AG09309 (cell line): ENCODE results near the gene LRRC1.
A peak's percentile ranks its signal among the peaks of the same experiment; 100 is the strongest.

ENCODE experiments used
- DNase-seq: peaks from one replicate; pipeline ENCODE4 v3.0.0-alpha.2; 2010; ENCODE audit warnings: low read depth
- H3K4me3 ChIP-seq: 2 replicates; pipeline ENCODE4 v1.5.1; 2011; ENCODE audit warnings: mild to moderate bottlenecking, low read depth, low read length, moderate library complexity; ENCODE audit not compliant: control insufficient read depth
- CTCF ChIP-seq: IDR thresholded peaks from 2 replicates; pipeline ENCODE4 v1.5.1; 2011; ENCODE audit warnings: mild to moderate bottlenecking, low read depth, low read length, inconsistent platforms; ENCODE audit not compliant: insufficient read depth, control insufficient read depth; ENCODE audit errors: missing control alignments

The LRRC1 gene

GRCh38 chr6:53887316-53887715, 92.5 kb downstream of the LRRC1 start:
- no peak overlapping the region for H3K4me3 ChIP-seq
- DNase-seq, result no peak
- no peak for TF ChIP-seq CTCF

DNA sequence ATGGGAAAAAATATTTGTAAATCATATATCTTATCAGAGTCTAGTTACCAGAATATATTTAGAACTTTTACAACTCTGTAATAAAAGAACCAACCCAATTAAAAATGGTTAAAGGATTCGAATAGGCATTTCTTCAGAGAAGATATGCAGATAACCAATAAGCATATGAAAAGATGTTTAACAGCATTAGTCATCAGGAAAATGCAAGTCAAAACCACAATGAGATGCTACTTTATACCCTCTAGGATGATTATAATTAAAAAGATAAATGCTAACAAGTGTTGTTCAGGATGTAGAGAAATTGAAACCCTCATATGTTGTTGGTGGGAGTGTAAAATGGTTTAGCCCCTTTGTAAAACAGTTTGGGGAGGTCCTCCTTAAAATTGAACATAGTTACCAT, 94.1 kb downstream of the LRRC1 start:
- no peak for TF ChIP-seq CTCF
- H3K4me3 ChIP-seq, result no peak overlapping the region
- DNase-seq, result peak; percentile 37

DNA sequence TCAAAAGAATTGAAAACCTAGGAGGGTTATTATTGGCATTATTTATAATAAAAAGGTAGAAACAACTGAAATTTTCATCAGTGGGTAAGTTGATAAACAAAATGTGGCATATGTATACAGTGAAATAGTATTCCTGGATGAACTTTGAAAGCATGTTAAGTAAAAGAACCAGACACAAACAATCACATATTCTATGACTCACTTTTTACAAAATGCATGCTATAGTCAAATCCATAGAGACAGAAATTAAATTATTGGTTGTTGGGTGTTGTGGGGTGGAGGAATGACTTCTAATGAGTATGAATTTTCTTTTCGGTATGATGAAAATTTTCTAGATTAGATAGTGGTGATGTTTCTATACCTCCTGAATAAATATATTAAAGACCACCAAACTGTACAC, 94.6 kb downstream of the LRRC1 start:
- H3K4me3 ChIP-seq, result no peak overlapping the region
- no peak for TF ChIP-seq CTCF
- DNase-seq, result no peak

DNA sequence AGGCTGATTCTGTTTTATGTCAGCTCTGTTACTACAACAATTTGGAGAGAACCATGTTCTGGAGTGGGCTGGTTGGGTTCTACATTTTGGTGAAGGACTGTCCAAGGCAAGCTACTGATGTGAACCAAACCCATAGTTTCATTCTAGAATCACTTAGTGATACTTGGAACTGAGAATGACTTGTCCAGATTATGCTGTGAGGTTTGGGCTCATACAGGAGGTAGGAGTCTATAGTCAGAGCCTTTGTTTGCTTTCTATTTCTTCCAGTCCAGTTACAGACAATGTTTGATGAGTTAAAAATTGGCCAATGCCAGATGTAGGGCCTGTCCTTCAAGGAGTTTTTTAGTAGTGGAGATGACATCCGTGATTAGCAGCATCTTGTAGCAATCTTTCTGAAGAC, 97.9 kb downstream of the LRRC1 start:
- no peak for TF ChIP-seq CTCF
- no peak for DNase-seq
- no peak overlapping the region for H3K4me3 ChIP-seq

- TF ChIP-seq CTCF, result no peak
- no peak overlapping the region for H3K4me3 ChIP-seq
These were observed 99.3 kb downstream of the LRRC1 start for GRCh38 chr6:53894091-53894490.

DNA sequence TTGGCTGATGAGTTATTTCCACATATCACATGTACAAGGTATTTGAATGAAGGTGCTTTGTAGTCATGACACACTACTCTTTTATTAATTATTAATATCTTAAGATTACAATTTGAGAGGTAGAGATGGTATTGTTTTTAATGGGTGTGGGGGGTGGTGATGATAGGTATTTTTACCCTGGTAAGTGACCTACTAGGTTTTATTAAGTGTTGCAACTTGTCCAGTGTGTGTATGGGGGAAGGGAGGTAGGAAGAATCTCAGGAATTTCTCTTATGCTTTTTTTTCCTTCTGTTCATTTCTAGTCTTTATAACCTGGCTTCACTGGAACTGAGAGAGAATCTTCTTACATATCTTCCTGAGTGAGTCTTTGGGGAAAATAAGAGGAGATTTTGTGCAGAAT, 101.4 kb downstream of the LRRC1 start:
- DNase-seq, result no peak
- TF ChIP-seq CTCF, result no peak

More at GRCh38 chr6:53894091-53894490, 99.3 kb downstream of the LRRC1 start:
- no peak for DNase-seq

More for the DNA sequence above, 101.4 kb downstream of the LRRC1 start:
- no peak overlapping the region for H3K4me3 ChIP-seq
